K562 (cell line): ENCODE data around the gene LRMDA.

ENCODE experiments used
- CCAR2 ChIP-seq: fragments of 200-400 bp; formaldehyde crosslinking; IDR thresholded peaks from 2 replicates; pipeline ENCODE4 v1.6.1; 2017; ENCODE audit warnings: mild to moderate bottlenecking, low read depth, low read length
- CCNT2 ChIP-seq: IDR thresholded peaks from 2 replicates; pipeline ENCODE4 v1.6.1; 2011; ENCODE audit warnings: borderline replicate concordance, low read depth, mild to moderate bottlenecking, moderate library complexity, mixed read lengths, low read length; ENCODE audit not compliant: insufficient read length; ENCODE audit errors: extremely low read depth
- ELK3 ChIP-seq: fragments of 450-650 bp; formaldehyde crosslinking; IDR thresholded peaks from 2 replicates; pipeline ENCODE4 v1.4.0; 2020; ENCODE audit warnings: mild to moderate bottlenecking
- EZH2 ChIP-seq: IDR thresholded peaks from 2 replicates; pipeline ENCODE4 v1.6.1; 2012; ENCODE audit warnings: low read depth, mild to moderate bottlenecking, inconsistent platforms, low read length, borderline replicate concordance
- MAZ ChIP-seq, 2 experiments: fragments of 450-650 bp in 1 of 2; sonication (generic) in 1 of 2; formaldehyde crosslinking; IDR thresholded peaks in 1 of 2; conservative IDR thresholded peaks in 1 of 2; 2 replicates each; pipeline versions ENCODE4 v1.4.0 to v1.5.0; 2020; ENCODE audit warnings: mild to moderate bottlenecking in 1 of 2, missing genetic modification reagents in 1 of 2
- MED1 ChIP-seq: sonication (generic); formaldehyde crosslinking; IDR thresholded peaks from 2 replicates; pipeline ENCODE4 v1.8.1; 2023; ENCODE audit warnings: missing genetic modification reagents, borderline replicate concordance
- TAF1 ChIP-seq: IDR thresholded peaks from 2 replicates; pipeline ENCODE4 v1.6.1; 2011; ENCODE audit warnings: mild to moderate bottlenecking, low read length, moderate library complexity; ENCODE audit not compliant: insufficient read depth, control insufficient read depth, severe bottlenecking; ENCODE audit errors: extremely low read depth
- YY1 ChIP-seq, 3 experiments: IDR thresholded peaks; 2 replicates each; pipeline ENCODE4 v1.6.1; 2011; ENCODE audit warnings: low read length in 2 of 3, mild to moderate bottlenecking in 2 of 3, moderate library complexity in 2 of 3, borderline replicate concordance in 1 of 3, control low read depth in 1 of 3, low read depth in 1 of 3; ENCODE audit not compliant: insufficient read depth in 3 of 3, insufficient replicate concordance in 2 of 3, control insufficient read depth in 1 of 3, insufficient read length in 1 of 3; ENCODE audit errors: extremely low read depth in 1 of 3
- ZMIZ1 ChIP-seq, 2 experiments: fragments of 150-350 bp in 1 of 2; IDR thresholded peaks; 2 replicates each; pipeline ENCODE4 v1.6.1; 2012 to 2016; ENCODE audit warnings: low read depth in 2 of 2, low read length in 2 of 2, mild to moderate bottlenecking in 1 of 2, moderate library complexity in 1 of 2
- ZNF444 ChIP-seq: fragments of 250-450 bp; sonication (Bioruptor Pico); IDR thresholded peaks from 2 replicates; pipeline ENCODE4 v1.4.0; 2020; ENCODE audit warnings: mild to moderate bottlenecking, moderate library complexity
- ZNF778 ChIP-seq: fragments of 450-650 bp; formaldehyde crosslinking; IDR thresholded peaks from 2 replicates; pipeline ENCODE4 v1.4.0; 2020; ENCODE audit warnings: mild to moderate bottlenecking, moderate library complexity
- TF ChIP-seq, protein P1 (sequence below): sonication (generic); formaldehyde crosslinking; IDR thresholded peaks from 2 replicates; pipeline ENCODE4 v1.8.1; 2023; ENCODE audit warnings: mild to moderate bottlenecking, missing genetic modification reagents
- TF ChIP-seq, protein P2 (sequence below): fragments of 250-450 bp; sonication (Bioruptor Pico); IDR thresholded peaks from 2 replicates; pipeline ENCODE4 v1.8.0; 2022; ENCODE audit warnings: moderate library complexity, mild to moderate bottlenecking, inconsistent platforms
- TF ChIP-seq, protein P3 (sequence below): fragments of 450-650 bp; formaldehyde crosslinking; conservative IDR thresholded peaks from 2 replicates; pipeline ENCODE4 v1.4.0; 2022; ENCODE audit warnings: mild to moderate bottlenecking, missing genetic modification characterization

- TF ChIP-seq EZH2 (no peak), MAZ (CRISPR knock-in tag; conservative IDR thresholded peaks at IDR 0.05 in 1 of 2, IDR thresholded peaks at IDR 0.05 in 1 of 2) (no peak), YY1 (IDR thresholded peaks at IDR 0.05; ENCODE audit: borderline replicate concordance in 1 of 3, control insufficient read depth in 1 of 3, extremely low read depth in 1 of 3, insufficient read depth in 3 of 3, insufficient read length in 1 of 3, insufficient replicate concordance in 2 of 3, low read depth in 1 of 3, low read length in 2 of 3) (no peak), CCAR2 (no peak), ZNF444 (CRISPR knock-in tag) (no peak), ZNF778 (CRISPR knock-in tag) (no peak), TAF1 (no peak), ELK3 (CRISPR knock-in tag) (no peak), ZMIZ1 (IDR thresholded peaks at IDR 0.05; ENCODE audit: low read depth in 2 of 2, low read length in 2 of 2) (no peak), CCNT2 (no peak), MED1 (no peak)
- TF ChIP-seq, protein P1, sequence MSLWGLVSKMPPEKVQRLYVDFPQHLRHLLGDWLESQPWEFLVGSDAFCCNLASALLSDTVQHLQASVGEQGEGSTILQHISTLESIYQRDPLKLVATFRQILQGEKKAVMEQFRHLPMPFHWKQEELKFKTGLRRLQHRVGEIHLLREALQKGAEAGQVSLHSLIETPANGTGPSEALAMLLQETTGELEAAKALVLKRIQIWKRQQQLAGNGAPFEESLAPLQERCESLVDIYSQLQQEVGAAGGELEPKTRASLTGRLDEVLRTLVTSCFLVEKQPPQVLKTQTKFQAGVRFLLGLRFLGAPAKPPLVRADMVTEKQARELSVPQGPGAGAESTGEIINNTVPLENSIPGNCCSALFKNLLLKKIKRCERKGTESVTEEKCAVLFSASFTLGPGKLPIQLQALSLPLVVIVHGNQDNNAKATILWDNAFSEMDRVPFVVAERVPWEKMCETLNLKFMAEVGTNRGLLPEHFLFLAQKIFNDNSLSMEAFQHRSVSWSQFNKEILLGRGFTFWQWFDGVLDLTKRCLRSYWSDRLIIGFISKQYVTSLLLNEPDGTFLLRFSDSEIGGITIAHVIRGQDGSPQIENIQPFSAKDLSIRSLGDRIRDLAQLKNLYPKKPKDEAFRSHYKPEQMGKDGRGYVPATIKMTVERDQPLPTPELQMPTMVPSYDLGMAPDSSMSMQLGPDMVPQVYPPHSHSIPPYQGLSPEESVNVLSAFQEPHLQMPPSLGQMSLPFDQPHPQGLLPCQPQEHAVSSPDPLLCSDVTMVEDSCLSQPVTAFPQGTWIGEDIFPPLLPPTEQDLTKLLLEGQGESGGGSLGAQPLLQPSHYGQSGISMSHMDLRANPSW: no peak
- TF ChIP-seq, protein P2, sequence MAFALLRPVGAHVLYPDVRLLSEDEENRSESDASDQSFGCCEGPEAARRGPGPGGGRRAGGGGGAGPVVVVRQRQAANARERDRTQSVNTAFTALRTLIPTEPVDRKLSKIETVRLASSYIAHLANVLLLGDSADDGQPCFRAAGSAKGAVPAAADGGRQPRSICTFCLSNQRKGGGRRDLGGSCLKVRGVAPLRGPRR (CRISPR knock-in tag): no peak
- TF ChIP-seq, protein P3, sequence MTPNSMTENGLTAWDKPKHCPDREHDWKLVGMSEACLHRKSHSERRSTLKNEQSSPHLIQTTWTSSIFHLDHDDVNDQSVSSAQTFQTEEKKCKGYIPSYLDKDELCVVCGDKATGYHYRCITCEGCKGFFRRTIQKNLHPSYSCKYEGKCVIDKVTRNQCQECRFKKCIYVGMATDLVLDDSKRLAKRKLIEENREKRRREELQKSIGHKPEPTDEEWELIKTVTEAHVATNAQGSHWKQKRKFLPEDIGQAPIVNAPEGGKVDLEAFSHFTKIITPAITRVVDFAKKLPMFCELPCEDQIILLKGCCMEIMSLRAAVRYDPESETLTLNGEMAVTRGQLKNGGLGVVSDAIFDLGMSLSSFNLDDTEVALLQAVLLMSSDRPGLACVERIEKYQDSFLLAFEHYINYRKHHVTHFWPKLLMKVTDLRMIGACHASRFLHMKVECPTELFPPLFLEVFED (CRISPR knock-in tag): no peak
Measured at GRCh38 chr10:75836064-75836463, 404.6 kb downstream of the LRMDA start.
